HepG2 (cell line): ENCODE measurements around the gene MPPE1. TPM values are rescaled to one million over a fixed set of nuclear protein-coding genes. Genes with fewer than 3 reads are reported as not detected.

Source experiments
- ATAC-seq: fragments of 200-7000 bp; cut with Tn5 transposase; 3 replicates; pipeline ENCODE4 v1.9.1; 2020; ENCODE audit warnings: mild to moderate bottlenecking, moderate library complexity
- BruUV-seq: library from RNA; stranded (reverse); fragments of 400-500 nt; replicated peaks from 2 replicates; lab custom pipeline; 2021; lab: Mats Ljungman, UMichigan
- CTCF ChIA-PET: fragments of 300-600 bp; formaldehyde crosslinking; extraction: SDS; loops from one replicate; lab custom pipeline; 2021; ENCODE audit warnings: low total read pairs, inconsistent platforms, low intra/inter-chr PET ratio; lab: Yijun Ruan, JAX
- POLR2A ChIA-PET: fragments of 350-600 bp; sonication (Branson Sonifier 250); formaldehyde crosslinking; loops from one replicate; lab custom pipeline; 2020; ENCODE audit warnings: antibody characterized with exemption, inconsistent platforms; lab: Yijun Ruan, JAX
- DNase-seq: peaks from one replicate; pipeline ENCODE4 v3.0.0-alpha.2; 2015; ENCODE audit warnings: low spot score
- FAIRE-seq: peaks from 3 replicates; lab custom pipeline; 2011; peaks lifted over from hg19 to GRCh38; lab: Jason Lieb, UNC
- H2AFZ ChIP-seq: one replicate; pipeline ENCODE4 v1.6.1; 2011; ENCODE audit warnings: low read length, inconsistent platforms
- H3K27ac ChIP-seq: fragments of 300-600 bp; 3 replicates; pipeline ENCODE4 v1.8.0; 2011; ENCODE audit warnings: mixed run types, mild to moderate bottlenecking, mixed read lengths, low read length, inconsistent platforms; ENCODE audit not compliant: insufficient read depth; ENCODE audit errors: extremely low read length
- H3K27me3 ChIP-seq, 2 experiments: fragments of 200-600 bp in 1 of 2; 2 replicates in 1 of 2; 3 replicates in 1 of 2; pipeline versions ENCODE4 v1.6.0 to v1.8.0; 2011; ENCODE audit warnings: low read length in 2 of 2, mild to moderate bottlenecking in 2 of 2, moderate library complexity in 2 of 2, inconsistent platforms in 1 of 2; ENCODE audit not compliant: insufficient read depth in 2 of 2, control insufficient read depth in 1 of 2
- H3K36me3 ChIP-seq, 2 experiments: fragments of 200-600 bp in 1 of 2; replicated peaks in 1 of 2; 2 replicates in 1 of 2; 3 replicates in 1 of 2; pipeline versions ENCODE4 v1.5.1 to v1.8.0; 2011; ENCODE audit warnings: low read length in 2 of 2, inconsistent platforms in 1 of 2; ENCODE audit not compliant: insufficient read depth in 2 of 2, control insufficient read depth in 1 of 2
- H3K4me1 ChIP-seq: 2 replicates; pipeline ENCODE4 v1.5.1; 2012; ENCODE audit warnings: low read length, inconsistent platforms; ENCODE audit not compliant: insufficient read depth
- H3K4me2 ChIP-seq: 2 replicates; pipeline ENCODE4 v1.6.0; 2011; ENCODE audit warnings: low read depth, low read length, inconsistent platforms
- H3K4me3 ChIP-seq, 3 experiments: fragments of 200-600 bp in 1 of 3; sonication (generic), shearing (Covaris generic) in 1 of 3; replicated peaks in 1 of 3; 2 replicates each; pipeline ENCODE4 v1.5.1; 2011 to 2016; ENCODE audit warnings: low read length in 3 of 3, inconsistent platforms in 2 of 3, low read depth in 2 of 3, mild to moderate bottlenecking in 2 of 3, control low read depth in 1 of 3, mixed read lengths in 1 of 3; ENCODE audit not compliant: insufficient read depth in 1 of 3
- H3K79me2 ChIP-seq: one replicate; pipeline ENCODE4 v1.6.1; 2011; ENCODE audit warnings: low read length, inconsistent platforms; ENCODE audit not compliant: insufficient read depth
- H3K9ac ChIP-seq: 2 replicates; pipeline ENCODE4 v1.6.0; 2011; ENCODE audit warnings: mild to moderate bottlenecking, low read depth, low read length, inconsistent platforms; ENCODE audit not compliant: insufficient read depth
- H3K9me3 ChIP-seq: 2 replicates; pipeline ENCODE4 v1.5.1; 2012; ENCODE audit warnings: mild to moderate bottlenecking, low read length
- H4K20me1 ChIP-seq: 2 replicates; pipeline ENCODE4 v1.6.0; 2011; ENCODE audit warnings: inconsistent platforms, mild to moderate bottlenecking, low read length, moderate library complexity; ENCODE audit not compliant: insufficient read depth
- DMTF1 ChIP-seq: sonication (generic); formaldehyde crosslinking; IDR thresholded peaks from 2 replicates; pipeline ENCODE4 v1.4.0; 2020; ENCODE audit warnings: mild to moderate bottlenecking, missing genetic modification reagents
- SRSF4 ChIP-seq: fragments of 200-400 bp; formaldehyde crosslinking; IDR thresholded peaks from one replicate; pipeline ENCODE4 v1.6.1; 2018; ENCODE audit warnings: mild to moderate bottlenecking, low read depth, low read length, moderate library complexity; ENCODE audit not compliant: poor library complexity, severe bottlenecking
- UBTF ChIP-seq: sonication (generic); formaldehyde crosslinking; IDR thresholded peaks from 2 replicates; pipeline ENCODE4 v1.4.0; 2020; ENCODE audit warnings: mild to moderate bottlenecking, missing genetic modification reagents
- ZBTB1 ChIP-seq: sonication (generic); formaldehyde crosslinking; IDR thresholded peaks from 2 replicates; pipeline ENCODE4 v1.4.0; 2020; ENCODE audit warnings: missing genetic modification reagents, borderline replicate concordance
- ZNF451 ChIP-seq: sonication (generic); formaldehyde crosslinking; IDR thresholded peaks from 2 replicates; pipeline ENCODE4 v1.5.0; 2020; ENCODE audit warnings: mild to moderate bottlenecking, missing genetic modification reagents
- ZNF512 ChIP-seq: sonication (generic); formaldehyde crosslinking; IDR thresholded peaks from 2 replicates; pipeline ENCODE4 v1.4.0; 2020; ENCODE audit warnings: mild to moderate bottlenecking, missing genetic modification reagents
- ZNF597 ChIP-seq: sonication (generic); formaldehyde crosslinking; IDR thresholded peaks from 2 replicates; pipeline ENCODE4 v1.5.0; 2020; ENCODE audit warnings: missing genetic modification reagents
- ZNF710 ChIP-seq: sonication (generic); formaldehyde crosslinking; IDR thresholded peaks from 2 replicates; pipeline ENCODE4 v1.5.0; 2020; ENCODE audit warnings: mild to moderate bottlenecking, missing genetic modification reagents, borderline replicate concordance
- WGBS: methylation state at CpG from one replicate; pipeline ENCODE4 v1.1.6; 2017; ENCODE audit warnings: low lambda C conversion rate; 5-methylcytosine and 5-hydroxymethylcytosine counted together
- in situ Hi-C: cut with HindIII; loops from 2 replicates; pipeline ENCODE4 v1.10.0; 2017; ENCODE audit warnings: low pct_unique_long_range_greater_than_20kb; ENCODE audit not compliant: extremely low pct_ligation_motif_present
- intact Hi-C: fragments of 100-400 bp; cut with micrococcal nuclease; formaldehyde crosslinking; loops from one replicate; pipeline ENCODE4 v1.10.0; 2022; ENCODE audit not compliant: unreplicated experiment
- polyA plus RNA-seq, 8 experiments: library from polyadenylated mRNA; depleted of rRNA in 3 of 8; stranded (reverse) in 7 of 8; unstranded in 1 of 8; fragments of >200 nt; fragmentation: Illumina TruSeq in 4 of 8; extraction: Trizol in 4 of 8; gene quantifications; 2 replicates each; pipeline versions ENCODE4 v1.2.1 to v1.2.3, GENCODE V29; 2011 to 2016; ENCODE audit warnings: low read depth in 4 of 8, missing spikeins in 1 of 8, mixed read lengths in 1 of 8; ENCODE audit not compliant: insufficient read depth in 1 of 8
- total RNA-seq, 5 experiments: library from RNA; depleted of rRNA; stranded (reverse); fragments of >200 nt; fragmentation: Illumina TruSeq; extraction: Trizol; gene quantifications; 2 replicates each; pipeline ENCODE4 v1.2.3, GENCODE V29; 2016; ENCODE audit warnings: low read depth in 1 of 5

MPPE1 gene
- total and polyA plus RNA-seq, 2 of the 13 experiments (the other 11 are each of a cell fraction or from before 2014, with no cell fraction given): 9.6 to 11.9 TPM

GRCh38 chr18:11906926-11907874 lies 917 bp downstream of the MPPE1 start:
- peak overlapping the region; percentile 83 for H3K4me2 ChIP-seq
- no peaks in the 10 kb centered on the region for H3K79me2 ChIP-seq
- whole genome bisulfite sequencing: 72% methylated on average over 20 of the region's 20 CpGs
- H3K9ac ChIP-seq: peak overlapping the region; percentile 88
- H2AFZ ChIP-seq: no peak overlapping the region
- H3K4me3 ChIP-seq: peak overlapping the region; percentile 68 to 86 (median 82)
- peaks cover 30% of the 10 kb centered on the region for H3K4me1 ChIP-seq
- no peak for DNase-seq
- in situ Hi-C loops: no loop called here
- POLR2A ChIA-PET: interaction anchor here (0.7 to 3.3 kb wide), 3 partner anchors 17 to 88 kb away, joined by 3 to 13 read pairs (median 3); no protein-coding TSS in a partner anchor
- BruUV-seq: no TSS peak
- peak overlapping the region; percentile 96 for H3K27ac ChIP-seq
- intact Hi-C loops: loop anchor here (5.0 to 10.0 kb wide), 2 partner anchors 35 to 52 kb away; partner anchors contain the start of gene CHMP1B
- no peaks in the 10 kb centered on the region; a peak in 1 of 5 replicates for H3K27me3 ChIP-seq
- CTCF ChIA-PET: no interaction called here
- H3K36me3 ChIP-seq: no peaks in the 10 kb centered on the region
- H3K9me3 ChIP-seq: no peaks in the 10 kb centered on the region
- no peaks in the 10 kb centered on the region for H4K20me1 ChIP-seq
- ATAC-seq: no peak
- no peak for FAIRE-seq
- TF ChIP-seq ZNF451 (CRISPR knock-in tag) (no peak), ZNF710 (no peak), ZNF597 (CRISPR knock-in tag) (no peak), ZBTB1 (CRISPR knock-in tag) (no peak), UBTF (no peak), DMTF1 (CRISPR knock-in tag) (no peak), ZNF512 (CRISPR knock-in tag) (no peak), SRSF4 (no peak)
